Measurements from ENCODE around the gene MUC5B. TPM values are rescaled to one million over a fixed set of nuclear protein-coding genes. Genes with fewer than 3 reads are reported as not detected.
"Not testable (repeated sequence)": the region's sequence is repeated elsewhere in the genome, so short reads cannot be mapped to it uniquely, and the experiment has no call there.

MUC5B gene
- total RNA-seq, 1 donor from 2014 or later = 57.5 TPM

DNA sequence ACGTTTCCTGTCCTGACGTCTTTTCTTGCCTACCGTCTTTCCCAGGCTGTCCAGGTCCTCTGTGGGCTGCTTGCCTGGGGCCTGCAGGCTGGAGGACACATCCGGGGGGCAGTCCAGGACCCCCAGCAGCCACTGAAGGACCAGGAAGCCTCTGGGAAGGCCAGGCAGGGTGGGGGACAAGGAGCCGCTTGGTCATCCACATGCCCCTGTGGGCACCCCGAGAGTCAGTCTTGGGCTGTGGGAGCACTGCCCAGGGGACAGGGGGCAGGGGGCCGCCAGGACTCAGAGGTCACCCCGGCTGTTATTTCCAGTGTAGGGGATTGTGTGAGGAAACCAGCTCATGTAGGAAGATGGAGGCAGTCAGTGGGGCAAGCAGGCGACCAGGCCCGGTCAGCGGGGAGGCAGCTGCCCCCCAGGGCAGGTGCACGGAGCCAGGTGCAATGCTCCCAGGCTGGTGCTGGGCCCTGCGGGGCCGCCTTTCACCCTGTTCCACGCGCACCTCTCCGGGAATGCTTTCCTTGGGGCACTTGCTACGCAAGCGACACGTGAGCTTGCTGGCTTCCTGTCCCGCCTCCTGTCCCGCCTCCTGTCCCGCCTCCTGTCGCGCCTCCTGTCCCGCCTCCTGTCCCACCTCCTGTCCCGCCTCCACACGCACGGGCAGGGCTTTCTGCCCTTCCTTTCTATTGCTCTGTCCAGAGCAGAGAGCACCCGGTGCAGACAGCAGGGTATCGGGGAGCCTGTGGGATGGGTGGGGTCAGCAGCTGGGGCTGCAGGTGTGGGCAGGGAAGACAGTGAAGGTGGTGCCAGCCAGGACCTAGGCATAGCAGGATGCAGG, 39.5 kb downstream of the MUC5B start:
- TF ChIP-seq, protein P1, sequence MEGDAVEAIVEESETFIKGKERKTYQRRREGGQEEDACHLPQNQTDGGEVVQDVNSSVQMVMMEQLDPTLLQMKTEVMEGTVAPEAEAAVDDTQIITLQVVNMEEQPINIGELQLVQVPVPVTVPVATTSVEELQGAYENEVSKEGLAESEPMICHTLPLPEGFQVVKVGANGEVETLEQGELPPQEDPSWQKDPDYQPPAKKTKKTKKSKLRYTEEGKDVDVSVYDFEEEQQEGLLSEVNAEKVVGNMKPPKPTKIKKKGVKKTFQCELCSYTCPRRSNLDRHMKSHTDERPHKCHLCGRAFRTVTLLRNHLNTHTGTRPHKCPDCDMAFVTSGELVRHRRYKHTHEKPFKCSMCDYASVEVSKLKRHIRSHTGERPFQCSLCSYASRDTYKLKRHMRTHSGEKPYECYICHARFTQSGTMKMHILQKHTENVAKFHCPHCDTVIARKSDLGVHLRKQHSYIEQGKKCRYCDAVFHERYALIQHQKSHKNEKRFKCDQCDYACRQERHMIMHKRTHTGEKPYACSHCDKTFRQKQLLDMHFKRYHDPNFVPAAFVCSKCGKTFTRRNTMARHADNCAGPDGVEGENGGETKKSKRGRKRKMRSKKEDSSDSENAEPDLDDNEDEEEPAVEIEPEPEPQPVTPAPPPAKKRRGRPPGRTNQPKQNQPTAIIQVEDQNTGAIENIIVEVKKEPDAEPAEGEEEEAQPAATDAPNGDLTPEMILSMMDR (IDR thresholded peaks at IDR 0.05) = no peak
- ATAC-seq = peak; percentile 93 to 96
- Histone ChIP-seq H3K36me3 (no peaks in the 10 kb centered on the region), H3K27me3 (ENCODE audit: low read depth) (no peaks in the 10 kb centered on the region), H3K27ac (peak overlapping the region; percentile 83), H3K4me1 (peaks cover 18% of the 10 kb centered on the region), H3K4me3 (peak overlapping the region; percentile 62), H3K9me3 (no peaks in the 10 kb centered on the region)
- DNase-seq = peak; percentile 93
- intact Hi-C loops (cut with DNase I) = no loop called here

DNA sequence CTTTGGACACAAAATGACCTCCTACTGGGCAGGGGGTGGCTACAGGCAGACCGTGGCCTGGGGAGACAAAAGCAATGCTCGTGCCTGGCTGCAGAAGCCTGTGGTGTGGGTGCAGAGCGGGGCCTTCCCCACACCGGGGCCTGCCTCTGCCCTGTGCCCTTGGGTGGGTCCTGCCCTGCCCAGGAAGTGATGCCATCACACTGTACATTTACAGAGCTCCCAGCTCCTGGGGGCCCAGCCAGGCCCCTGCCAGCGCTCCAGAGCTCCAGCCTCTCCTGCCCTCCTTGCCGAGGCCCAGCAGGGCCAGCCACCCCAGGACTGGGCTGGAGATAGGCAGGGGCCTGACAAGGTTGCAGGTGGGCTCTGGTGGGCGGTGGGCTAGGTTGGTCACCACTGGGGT, 40.1 kb downstream of the MUC5B start:
- TF ChIP-seq, protein P1 (IDR thresholded peaks at IDR 0.05) = no peak
- Histone ChIP-seq H3K4me3 (peak overlapping the region; percentile 62), H3K4me1 (peaks cover 18% of the 10 kb centered on the region), H3K27me3 (ENCODE audit: low read depth) (no peaks in the 10 kb centered on the region), H3K36me3 (no peaks in the 10 kb centered on the region), H3K9me3 (no peaks in the 10 kb centered on the region), H3K27ac (peak overlapping the region; percentile 72)
- intact Hi-C loops (cut with DNase I) = no loop called here
- ATAC-seq = peak; percentile 18 to 31
- peak; percentile 47 for DNase-seq

DNA sequence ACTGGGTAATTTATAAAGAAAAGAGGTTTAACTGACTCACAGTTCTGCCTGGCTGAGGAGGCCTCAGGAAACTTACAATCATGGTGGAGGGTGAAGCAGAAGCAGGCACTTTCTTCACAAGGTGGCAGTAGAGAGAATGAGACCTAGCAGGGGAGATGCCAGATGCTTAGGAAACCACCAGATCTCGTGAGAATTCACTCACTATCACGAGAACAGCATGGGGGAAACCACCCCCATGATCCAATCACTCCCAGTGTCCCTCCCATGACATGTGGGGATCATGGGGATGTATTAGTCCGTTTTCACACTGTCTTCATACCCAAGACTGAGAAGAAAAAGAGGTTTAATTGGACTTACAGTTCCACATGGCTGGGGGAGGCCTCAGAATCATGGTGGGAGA, 41.6 kb downstream of the MUC5B start:
- intact Hi-C loops (cut with DNase I); H3K27ac ChIP-seq; H3K27me3 ChIP-seq (ENCODE audit: low read depth); H3K36me3 ChIP-seq; H3K9me3 ChIP-seq; H3K4me3 ChIP-seq; DNase-seq: not testable (repeated sequence)
- H3K4me1 ChIP-seq = peaks cover 18% of the 10 kb centered on the region
- TF ChIP-seq, protein P1 (IDR thresholded peaks at IDR 0.05) = peak; percentile 52
- peak in 1 of 2 donors; percentile 22 for ATAC-seq

DNA sequence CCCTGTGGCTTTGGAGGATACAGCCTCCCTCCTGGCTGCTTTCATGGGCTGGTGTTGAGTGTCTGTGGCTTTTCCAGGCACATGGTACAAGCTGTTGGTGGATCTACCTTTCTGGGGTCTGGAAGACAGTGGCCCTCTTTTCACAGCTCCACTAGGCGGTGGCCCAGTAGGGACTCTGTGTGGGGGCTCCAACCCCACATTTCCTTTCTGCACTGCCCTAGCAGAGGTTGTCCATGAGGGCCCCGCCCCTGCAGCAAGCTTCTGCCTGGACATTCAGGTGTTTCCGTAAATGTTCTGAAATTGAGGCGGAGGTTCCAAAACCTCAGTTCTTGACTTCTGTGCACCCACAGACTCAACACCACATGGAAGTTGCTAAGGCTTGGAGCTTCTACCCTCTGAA, 42.6 kb downstream of the MUC5B start:
- DNase-seq; ATAC-seq; intact Hi-C loops (cut with DNase I); H3K27me3 ChIP-seq (ENCODE audit: low read depth); H3K4me3 ChIP-seq; H3K27ac ChIP-seq; H3K9me3 ChIP-seq; H3K36me3 ChIP-seq: not testable (repeated sequence)
- peaks cover 18% of the 10 kb centered on the region for H3K4me1 ChIP-seq

DNA sequence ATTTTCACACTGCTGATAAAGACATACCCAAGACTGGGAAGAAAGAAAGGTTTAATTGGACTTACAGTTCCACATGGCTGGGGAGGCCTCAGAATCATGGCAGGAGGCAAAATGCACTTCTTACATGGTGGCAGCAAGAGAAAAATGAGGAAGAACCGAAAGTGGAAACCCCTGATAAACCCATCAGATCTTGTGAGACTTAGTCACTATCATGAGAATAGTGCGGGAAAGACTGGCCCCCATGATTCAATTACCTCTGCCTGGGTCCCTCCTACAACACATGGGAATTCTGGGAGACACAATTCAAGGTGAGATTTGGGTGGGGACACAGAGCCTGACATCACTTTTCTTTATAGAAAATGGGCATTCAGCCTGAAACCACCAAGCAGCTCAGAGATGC, 44.1 kb downstream of the MUC5B start:
- H3K36me3 ChIP-seq; H3K27ac ChIP-seq; H3K4me3 ChIP-seq; ATAC-seq; H3K27me3 ChIP-seq (ENCODE audit: low read depth); DNase-seq; H3K9me3 ChIP-seq; intact Hi-C loops (cut with DNase I): not testable (repeated sequence)
- H3K4me1 ChIP-seq = peaks cover 14% of the 10 kb centered on the region

DNA sequence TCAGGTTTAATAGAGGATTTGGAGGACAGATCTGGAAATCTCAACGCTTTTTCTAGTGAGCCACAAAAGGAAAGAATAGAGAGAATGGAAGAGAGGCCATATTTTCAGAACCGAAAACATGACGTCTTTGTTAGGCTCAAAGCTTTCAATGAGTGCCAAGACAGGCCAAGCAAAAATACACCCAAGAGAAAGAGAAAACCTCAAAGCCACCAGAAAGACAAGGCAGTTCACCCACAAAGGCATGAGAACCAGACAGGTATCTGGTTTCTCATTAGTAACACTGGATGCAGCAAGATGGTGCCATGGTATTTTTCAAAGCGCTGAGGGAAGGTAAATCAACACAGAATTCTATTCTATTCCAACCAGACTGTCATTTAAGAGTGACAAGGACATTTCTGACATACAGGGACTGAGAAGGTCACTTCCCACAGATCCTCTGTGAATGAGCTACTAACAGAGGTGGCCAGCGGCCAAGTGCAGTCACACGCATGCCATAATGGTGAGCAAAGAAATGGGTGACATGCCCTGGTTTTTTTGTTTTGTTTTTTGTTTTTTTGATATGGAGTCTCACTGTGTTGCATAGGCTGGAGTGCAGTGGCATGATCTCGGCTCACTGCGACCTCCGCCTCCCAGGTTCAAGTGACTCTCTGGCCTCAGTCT, 44.7 kb downstream of the MUC5B start:
- no peak overlapping the region for H3K4me3 ChIP-seq
- no peak for DNase-seq
- H3K27me3 ChIP-seq (ENCODE audit: low read depth) = no peaks in the 10 kb centered on the region
- intact Hi-C loops (cut with DNase I) = no loop called here
- ATAC-seq = no peak
- TF ChIP-seq, protein P1 (IDR thresholded peaks at IDR 0.05) = no peak
- H3K27ac ChIP-seq = no peak overlapping the region
- peaks cover 2% of the 10 kb centered on the region for H3K36me3 ChIP-seq
- peaks cover 10% of the 10 kb centered on the region for H3K4me1 ChIP-seq
- H3K9me3 ChIP-seq = no peaks in the 10 kb centered on the region
